GM12892 (cell line): Measurements from ENCODE around the gene ASB15.

ENCODE experiments used
- POLR2A ChIP-seq: IDR thresholded peaks from 2 replicates; pipeline ENCODE4 v1.6.1; 2011; ENCODE audit warnings: low read depth, low read length, control low read depth
- POLR2AphosphoS5 ChIP-seq: IDR thresholded peaks from 2 replicates; pipeline ENCODE4 v1.6.1; 2011; ENCODE audit warnings: low read depth, low read length, control low read depth
- TAF1 ChIP-seq: IDR thresholded peaks from 2 replicates; pipeline ENCODE4 v1.6.1; 2011; ENCODE audit warnings: low read depth, mild to moderate bottlenecking, control low read depth, low read length, borderline replicate concordance

GRCh38 chr7:123641901-123642300 lies 40.3 kb downstream of the ASB15 start:
- TF ChIP-seq POLR2AphosphoS5 = no peak
- TF ChIP-seq POLR2A = no peak
- TF ChIP-seq TAF1 = no peak
